Measurements from ENCODE around the gene PURA.

The PURA gene

GRCh38 chr5:140109759-140110645, 3.9 kb upstream of the PURA start:
- in situ Hi-C loops (cut with HindIII; ENCODE audit: low sequenced_read_pairs) = no loop called here

DNA sequence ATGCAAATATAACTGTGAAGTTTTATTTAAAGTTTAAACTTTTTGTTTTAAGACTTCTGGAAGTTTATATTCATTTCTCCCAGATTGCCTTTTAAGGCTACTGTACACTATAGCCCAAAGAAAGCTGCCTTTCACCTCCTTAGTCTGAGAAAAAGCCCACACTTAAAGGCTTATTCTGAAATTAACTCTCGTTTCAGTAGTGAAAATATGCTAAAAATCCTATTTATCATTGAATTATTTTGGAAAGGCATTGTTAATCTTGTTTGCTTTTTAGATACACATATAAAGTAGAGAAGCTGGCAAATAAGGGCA, 3.3 kb upstream of the PURA start:
- in situ Hi-C loops (cut with HindIII; ENCODE audit: low sequenced_read_pairs) = no loop called here

- in situ Hi-C loops (cut with HindIII; ENCODE audit: low sequenced_read_pairs) = no loop called here
Measured at GRCh38 chr5:140111011-140111858, 2.7 kb upstream of the PURA start.

DNA sequence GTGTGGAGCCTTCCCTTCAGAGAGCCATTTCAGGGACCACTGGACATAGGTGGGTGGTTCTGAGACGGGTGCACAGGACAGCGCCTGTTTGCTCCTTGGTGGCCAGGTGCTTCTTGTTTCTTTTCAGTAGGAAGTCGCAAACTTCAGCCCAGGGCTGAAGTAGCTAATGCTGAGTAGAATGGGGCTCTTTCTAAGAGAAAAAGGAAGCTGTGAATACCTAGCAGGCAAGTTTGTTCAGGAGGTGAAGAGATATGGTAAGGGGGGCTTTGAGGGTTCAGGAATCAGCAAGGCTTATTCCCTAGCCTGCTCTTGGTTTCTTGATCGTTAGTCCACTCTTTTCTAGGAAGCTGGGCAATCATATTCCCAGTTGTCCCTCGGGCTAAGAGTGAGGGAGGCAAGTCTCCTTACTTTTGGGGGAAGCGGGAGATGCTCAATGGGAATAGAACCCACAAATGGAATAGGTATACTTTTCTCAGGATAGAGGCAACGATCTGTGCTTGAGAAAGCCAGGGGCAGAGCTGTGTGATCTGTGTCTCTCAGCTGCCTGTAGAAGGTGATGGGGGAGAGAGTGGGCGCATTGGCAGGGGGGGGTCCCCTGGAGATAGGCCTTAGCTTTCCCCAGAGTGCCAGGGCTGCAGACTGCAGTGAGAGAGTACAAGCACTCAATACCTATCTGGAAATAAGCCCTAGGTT, 1.9 kb upstream of the PURA start:
- in situ Hi-C loops (cut with HindIII; ENCODE audit: low sequenced_read_pairs) = no loop called here

- in situ Hi-C loops (cut with HindIII; ENCODE audit: low sequenced_read_pairs) = no loop called here
Measured at GRCh38 chr5:140112685-140113179, 1.2 kb upstream of the PURA start.

GRCh38 chr5:140113180-140113698, 670 bp upstream of the PURA start:
- in situ Hi-C loops (cut with HindIII; ENCODE audit: low sequenced_read_pairs) = no loop called here

DNA sequence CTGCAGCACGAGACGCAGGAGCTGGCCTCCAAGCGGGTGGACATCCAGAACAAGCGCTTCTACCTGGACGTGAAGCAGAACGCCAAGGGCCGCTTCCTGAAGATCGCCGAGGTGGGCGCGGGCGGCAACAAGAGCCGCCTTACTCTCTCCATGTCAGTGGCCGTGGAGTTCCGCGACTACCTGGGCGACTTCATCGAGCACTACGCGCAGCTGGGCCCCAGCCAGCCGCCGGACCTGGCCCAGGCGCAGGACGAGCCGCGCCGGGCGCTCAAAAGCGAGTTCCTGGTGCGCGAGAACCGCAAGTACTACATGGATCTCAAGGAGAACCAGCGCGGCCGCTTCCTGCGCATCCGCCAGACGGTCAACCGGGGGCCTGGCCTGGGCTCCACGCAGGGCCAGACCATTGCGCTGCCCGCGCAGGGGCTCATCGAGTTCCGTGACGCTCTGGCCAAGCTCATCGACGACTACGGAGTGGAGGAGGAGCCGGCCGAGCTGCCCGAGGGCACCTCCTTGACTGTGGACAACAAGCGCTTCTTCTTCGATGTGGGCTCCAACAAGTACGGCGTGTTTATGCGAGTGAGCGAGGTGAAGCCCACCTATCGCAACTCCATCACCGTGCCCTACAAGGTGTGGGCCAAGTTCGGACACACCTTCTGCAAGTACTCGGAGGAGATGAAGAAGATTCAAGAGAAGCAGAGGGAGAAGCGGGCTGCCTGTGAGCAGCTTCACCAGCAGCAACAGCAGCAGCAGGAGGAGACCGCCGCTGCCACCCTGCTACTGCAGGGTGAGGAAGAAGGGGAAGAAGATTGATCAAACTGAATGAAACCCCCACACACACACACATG, 654 bp downstream of the PURA start:
- in situ Hi-C loops (cut with HindIII; ENCODE audit: low sequenced_read_pairs) = no loop called here

- in situ Hi-C loops (cut with HindIII; ENCODE audit: low sequenced_read_pairs) = no loop called here
Measured at GRCh38 chr5:140115186-140115500, 1.2 kb downstream of the PURA start.

GRCh38 chr5:140116716-140117115, 2.8 kb downstream of the PURA start:
- in situ Hi-C loops (cut with HindIII; ENCODE audit: low sequenced_read_pairs) = no loop called here

DNA sequence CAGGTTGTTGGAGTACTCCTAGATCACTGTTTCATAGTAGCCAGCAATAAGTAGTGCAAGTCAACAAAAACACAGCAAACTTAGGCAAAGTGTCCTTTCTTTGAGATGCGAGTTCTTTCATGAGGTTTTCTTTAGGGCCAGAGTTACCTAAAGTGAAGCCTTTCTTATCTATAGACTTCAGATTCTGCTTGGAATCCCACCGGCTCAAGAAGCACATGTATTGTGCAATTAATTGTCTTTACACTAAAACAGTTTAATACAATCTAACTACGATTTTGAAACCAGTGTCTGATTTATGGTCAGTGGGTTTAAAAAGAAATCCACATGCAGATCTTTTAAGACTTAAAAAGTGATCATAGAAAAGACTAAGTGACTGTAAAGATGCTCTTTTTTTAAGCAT, 3.6 kb downstream of the PURA start:
- in situ Hi-C loops (cut with HindIII; ENCODE audit: low sequenced_read_pairs) = no loop called here

DNA sequence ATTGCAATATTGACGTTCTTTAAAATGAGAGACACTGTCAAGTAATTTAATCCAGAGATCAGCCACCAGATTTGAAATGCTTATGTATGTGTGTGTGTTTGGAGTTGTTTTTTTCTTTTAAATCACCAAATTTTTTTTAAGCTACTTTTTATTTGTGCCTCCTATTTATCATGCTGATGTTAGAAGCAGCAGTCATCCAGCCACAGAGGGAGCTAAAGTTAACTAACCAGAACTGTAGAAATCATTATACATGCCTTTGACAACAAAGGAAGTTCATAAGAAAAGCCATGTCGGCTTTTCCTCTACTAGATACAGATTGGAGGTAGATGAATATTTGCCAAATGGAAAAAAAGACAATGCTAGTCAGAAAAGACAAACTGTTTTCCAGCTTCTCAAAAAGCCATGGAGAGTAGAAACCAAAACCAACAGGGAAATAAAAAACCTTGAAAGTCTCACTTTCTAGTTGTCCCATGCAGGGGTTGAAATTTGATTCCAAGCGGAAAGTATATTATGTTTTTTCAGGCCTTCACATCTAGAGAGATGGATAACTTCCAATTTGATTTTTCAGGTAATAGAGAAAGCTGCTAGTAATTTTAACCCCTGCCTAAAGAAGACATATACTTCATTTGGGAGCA, 4.5 kb downstream of the PURA start:
- in situ Hi-C loops (cut with HindIII; ENCODE audit: low sequenced_read_pairs) = no loop called here

DNA sequence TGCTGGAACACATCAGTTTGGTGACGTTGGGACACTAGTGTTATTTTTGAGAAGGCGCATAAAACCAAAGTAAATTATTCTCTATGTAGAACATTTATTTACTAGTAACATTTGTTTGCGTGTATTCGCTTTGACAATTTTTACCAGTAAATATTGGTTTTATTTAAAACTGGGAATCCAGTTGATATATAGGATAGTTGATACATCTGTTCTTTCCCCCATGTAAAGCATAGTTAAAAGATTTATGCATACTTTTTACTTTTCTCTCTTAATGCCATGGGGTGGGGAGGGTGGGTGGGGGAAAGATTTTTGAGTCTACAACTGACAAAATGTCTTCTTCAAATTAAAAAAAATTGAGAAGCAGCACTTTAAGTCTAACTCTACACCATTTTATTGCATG, 11.7 kb downstream of the PURA start, which contains the start of gene IGIP:
Gene IGIP, plus strand, starts transcription at position 301 of the 400 bp plus-strand sequence. CDS start 2,540 bp downstream, outside the sequence.
- in situ Hi-C loops (cut with HindIII; ENCODE audit: low sequenced_read_pairs) = no loop called here

DNA sequence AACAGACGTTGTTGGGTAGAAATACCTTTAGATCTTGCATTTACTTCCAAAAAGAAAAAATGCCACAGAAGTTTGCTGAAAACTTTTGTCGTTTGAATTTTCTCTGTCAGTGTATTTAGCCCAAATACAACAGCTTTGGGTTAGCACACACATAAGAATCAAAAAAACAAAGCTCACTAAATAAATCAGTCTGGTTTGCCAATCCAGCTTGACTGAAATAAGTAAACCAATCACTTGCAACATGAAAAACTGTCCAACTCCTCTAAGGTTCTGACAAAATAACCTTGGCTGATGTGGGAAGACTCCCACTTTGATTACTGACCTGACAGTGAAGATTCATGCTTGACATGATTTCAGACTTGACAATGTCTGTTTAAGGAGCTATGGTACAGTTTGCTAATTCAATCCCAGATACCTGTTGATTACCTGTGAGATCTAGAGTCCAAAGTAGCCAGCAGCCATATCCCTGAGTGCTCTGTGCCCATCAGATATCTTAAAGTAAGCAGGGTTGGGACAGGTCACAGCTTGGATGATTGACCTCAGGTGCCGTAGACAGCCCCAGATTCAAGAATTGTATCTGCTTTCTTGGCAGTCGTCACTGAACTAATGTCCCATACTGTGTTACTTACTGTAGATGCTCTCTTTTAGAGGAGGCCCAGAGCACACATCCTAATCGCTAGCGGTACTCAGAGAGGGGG, 12.6 kb downstream of the PURA start:
- in situ Hi-C loops (cut with HindIII; ENCODE audit: low sequenced_read_pairs) = no loop called here

DNA sequence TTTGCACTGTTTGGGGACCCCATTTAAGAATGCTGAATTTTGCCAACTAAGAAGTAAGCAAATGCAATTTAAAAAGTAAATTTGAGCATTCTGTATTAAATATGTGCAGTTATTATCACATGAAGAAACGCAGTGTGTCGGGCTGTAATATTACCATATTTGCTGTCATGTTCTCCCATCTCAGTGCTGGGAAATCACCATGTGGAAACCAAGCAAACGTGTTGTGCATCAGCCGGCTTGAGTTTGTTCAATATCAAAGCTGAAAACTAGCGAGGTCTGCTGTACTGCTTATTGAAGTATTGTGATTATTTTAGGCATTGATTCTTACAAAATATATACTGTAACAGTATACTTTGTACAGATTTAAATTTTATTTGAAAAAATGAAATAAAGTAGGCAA, 14.5 kb downstream of the PURA start:
- in situ Hi-C loops (cut with HindIII; ENCODE audit: low sequenced_read_pairs) = no loop called here

DNA sequence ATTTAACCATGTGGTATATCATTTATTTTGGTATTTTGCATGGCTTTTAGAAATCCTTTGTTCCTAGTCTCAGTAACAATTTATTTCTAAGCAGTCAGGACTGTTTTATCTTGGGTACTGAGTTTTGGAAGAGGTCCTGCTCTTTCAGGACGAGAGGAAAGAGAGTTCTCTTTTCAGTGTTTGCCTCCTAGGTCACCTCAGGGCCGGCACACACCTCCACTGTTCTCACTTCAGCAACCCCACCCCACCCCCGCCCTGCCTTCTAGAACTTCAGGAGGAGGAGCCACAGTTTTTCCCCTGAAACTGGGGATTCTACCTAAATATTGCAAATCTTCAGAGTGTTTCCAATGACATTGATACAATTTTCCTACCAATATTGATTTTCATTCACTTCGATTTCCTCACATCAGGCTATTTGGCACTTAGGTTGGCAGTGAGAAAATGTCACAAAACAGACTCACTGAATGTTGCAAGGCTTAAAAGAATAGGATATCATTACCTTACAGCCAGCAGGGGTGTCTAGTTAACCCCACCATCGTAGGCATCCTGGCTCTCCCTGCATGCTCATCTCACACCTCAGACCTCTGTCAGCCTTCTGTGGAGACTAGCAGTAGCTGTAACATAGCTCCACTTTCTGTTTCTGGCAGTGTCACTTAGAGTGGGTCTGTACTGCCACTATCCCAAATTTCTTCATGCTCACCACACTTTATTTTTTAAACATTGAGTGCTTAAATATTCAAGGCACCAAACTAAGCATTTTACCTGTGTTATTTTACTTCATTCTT, 17.2 kb downstream of the PURA start:
- in situ Hi-C loops (cut with HindIII; ENCODE audit: low sequenced_read_pairs) = no loop called here

DNA sequence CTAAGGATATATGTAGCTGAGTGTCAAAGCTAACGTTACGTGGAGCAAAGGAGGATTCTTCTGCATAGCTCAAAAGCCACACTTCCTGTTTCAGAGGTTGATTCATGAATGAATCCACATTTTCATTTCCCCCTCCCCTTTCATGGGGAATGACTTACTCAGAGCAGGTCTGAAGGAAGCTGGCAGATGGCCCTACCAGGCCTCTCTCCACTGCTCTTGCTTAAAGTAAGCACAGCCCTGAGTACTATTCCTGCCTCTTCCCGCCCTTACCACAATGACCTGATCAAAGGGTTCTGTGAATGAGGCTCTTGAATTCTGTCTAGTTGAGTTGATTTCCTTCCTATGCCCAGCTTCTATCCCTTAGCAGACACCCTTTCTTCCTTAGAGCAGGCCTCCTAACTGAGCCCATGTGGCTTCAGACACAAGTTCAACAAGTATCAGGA, 18.1 kb downstream of the PURA start:
- in situ Hi-C loops (cut with HindIII; ENCODE audit: low sequenced_read_pairs) = no loop called here

- in situ Hi-C loops (cut with HindIII; ENCODE audit: low sequenced_read_pairs) = no loop called here
Measured at GRCh38 chr5:140133514-140134167, 19.7 kb downstream of the PURA start.

Measured in DLD1 (cell line).